HepG2 (cell line): ENCODE data around the gene TF. TPM values are rescaled to one million over a fixed set of nuclear protein-coding genes. Genes with fewer than 3 reads are reported as not detected.

ENCODE experiments used
- ATAC-seq: fragments of 200-7000 bp; cut with Tn5 transposase; 3 replicates; pipeline ENCODE4 v1.9.1; 2020; ENCODE audit warnings: mild to moderate bottlenecking, moderate library complexity
- BruUV-seq: library from RNA; stranded (reverse); fragments of 400-500 nt; replicated peaks from 2 replicates; lab custom pipeline; 2021; lab: Mats Ljungman, UMichigan
- CTCF ChIA-PET: fragments of 300-600 bp; formaldehyde crosslinking; extraction: SDS; loops from one replicate; lab custom pipeline; 2021; ENCODE audit warnings: low total read pairs, inconsistent platforms, low intra/inter-chr PET ratio; lab: Yijun Ruan, JAX
- POLR2A ChIA-PET: fragments of 350-600 bp; sonication (Branson Sonifier 250); formaldehyde crosslinking; loops from one replicate; lab custom pipeline; 2020; ENCODE audit warnings: antibody characterized with exemption, inconsistent platforms; lab: Yijun Ruan, JAX
- DNase-seq: peaks from one replicate; pipeline ENCODE4 v3.0.0-alpha.2; 2015; ENCODE audit warnings: low spot score
- FAIRE-seq: peaks from 3 replicates; lab custom pipeline; 2011; peaks lifted over from hg19 to GRCh38; lab: Jason Lieb, UNC
- H2AFZ ChIP-seq: one replicate; pipeline ENCODE4 v1.6.1; 2011; ENCODE audit warnings: low read length, inconsistent platforms
- H3K27ac ChIP-seq: fragments of 300-600 bp; 3 replicates; pipeline ENCODE4 v1.8.0; 2011; ENCODE audit warnings: mixed run types, mild to moderate bottlenecking, mixed read lengths, low read length, inconsistent platforms; ENCODE audit not compliant: insufficient read depth; ENCODE audit errors: extremely low read length
- H3K27me3 ChIP-seq, 2 experiments: fragments of 200-600 bp in 1 of 2; 2 replicates in 1 of 2; 3 replicates in 1 of 2; pipeline versions ENCODE4 v1.6.0 to v1.8.0; 2011; ENCODE audit warnings: low read length in 2 of 2, mild to moderate bottlenecking in 2 of 2, moderate library complexity in 2 of 2, inconsistent platforms in 1 of 2; ENCODE audit not compliant: insufficient read depth in 2 of 2, control insufficient read depth in 1 of 2
- H3K36me3 ChIP-seq, 2 experiments: fragments of 200-600 bp in 1 of 2; replicated peaks in 1 of 2; 2 replicates in 1 of 2; 3 replicates in 1 of 2; pipeline versions ENCODE4 v1.5.1 to v1.8.0; 2011; ENCODE audit warnings: low read length in 2 of 2, inconsistent platforms in 1 of 2; ENCODE audit not compliant: insufficient read depth in 2 of 2, control insufficient read depth in 1 of 2
- H3K4me1 ChIP-seq: 2 replicates; pipeline ENCODE4 v1.5.1; 2012; ENCODE audit warnings: low read length, inconsistent platforms; ENCODE audit not compliant: insufficient read depth
- H3K4me2 ChIP-seq: 2 replicates; pipeline ENCODE4 v1.6.0; 2011; ENCODE audit warnings: low read depth, low read length, inconsistent platforms
- H3K4me3 ChIP-seq, 3 experiments: fragments of 200-600 bp in 1 of 3; sonication (generic), shearing (Covaris generic) in 1 of 3; replicated peaks in 1 of 3; 2 replicates each; pipeline ENCODE4 v1.5.1; 2011 to 2016; ENCODE audit warnings: low read length in 3 of 3, inconsistent platforms in 2 of 3, low read depth in 2 of 3, mild to moderate bottlenecking in 2 of 3, control low read depth in 1 of 3, mixed read lengths in 1 of 3; ENCODE audit not compliant: insufficient read depth in 1 of 3
- H3K79me2 ChIP-seq: one replicate; pipeline ENCODE4 v1.6.1; 2011; ENCODE audit warnings: low read length, inconsistent platforms; ENCODE audit not compliant: insufficient read depth
- H3K9ac ChIP-seq: 2 replicates; pipeline ENCODE4 v1.6.0; 2011; ENCODE audit warnings: mild to moderate bottlenecking, low read depth, low read length, inconsistent platforms; ENCODE audit not compliant: insufficient read depth
- H3K9me3 ChIP-seq: 2 replicates; pipeline ENCODE4 v1.5.1; 2012; ENCODE audit warnings: mild to moderate bottlenecking, low read length
- H4K20me1 ChIP-seq: 2 replicates; pipeline ENCODE4 v1.6.0; 2011; ENCODE audit warnings: inconsistent platforms, mild to moderate bottlenecking, low read length, moderate library complexity; ENCODE audit not compliant: insufficient read depth
- ARNT ChIP-seq: fragments of 450-650 bp; IDR thresholded peaks from 2 replicates; pipeline ENCODE4 v1.6.1; 2017
- BCL6 ChIP-seq: IDR thresholded peaks from 2 replicates; pipeline ENCODE4 v1.6.1; 2016; ENCODE audit warnings: missing genetic modification reagents, missing compliant biosample characterization
- CREB1 ChIP-seq, 2 experiments: fragments of 450-650 bp in 1 of 2; IDR thresholded peaks; 2 replicates each; pipeline ENCODE4 v1.6.1; 2016 to 2017; ENCODE audit warnings: control low read depth in 1 of 2, mild to moderate bottlenecking in 1 of 2, missing compliant biosample characterization in 1 of 2, missing genetic modification characterization in 1 of 2
- FOSL2 ChIP-seq: sonication (generic); formaldehyde crosslinking; IDR thresholded peaks from 2 replicates; pipeline ENCODE4 v1.4.0; 2020; ENCODE audit warnings: missing genetic modification reagents
- FOXC1 ChIP-seq: sonication (generic); formaldehyde crosslinking; IDR thresholded peaks from 2 replicates; pipeline ENCODE4 v1.8.0; 2022; ENCODE audit warnings: mild to moderate bottlenecking, missing genetic modification reagents, borderline replicate concordance
- GZF1 ChIP-seq: sonication (generic); formaldehyde crosslinking; IDR thresholded peaks from 2 replicates; pipeline ENCODE4 v1.5.1; 2020; ENCODE audit warnings: mild to moderate bottlenecking, missing genetic modification reagents
- IRF2 ChIP-seq: IDR thresholded peaks from 2 replicates; pipeline ENCODE4 v1.6.1; 2018; ENCODE audit warnings: missing genetic modification reagents, missing compliant biosample characterization
- JARID2 ChIP-seq: sonication (generic); formaldehyde crosslinking; IDR thresholded peaks from 2 replicates; pipeline ENCODE4 v1.8.1; 2023; ENCODE audit warnings: missing genetic modification reagents, inconsistent platforms; ENCODE audit not compliant: insufficient replicate concordance
- MED8 ChIP-seq: sonication (generic); formaldehyde crosslinking; IDR thresholded peaks from 2 replicates; pipeline ENCODE4 v1.8.1; 2023; ENCODE audit warnings: mild to moderate bottlenecking, missing genetic modification reagents; ENCODE audit not compliant: insufficient replicate concordance
- MIER2 ChIP-seq: IDR thresholded peaks from 2 replicates; pipeline ENCODE4 v1.6.1; 2016; ENCODE audit warnings: missing biosample characterization, missing genetic modification reagents
- NBN ChIP-seq: fragments of 450-650 bp; conservative IDR thresholded peaks from 2 replicates; pipeline ENCODE4 v1.6.1; 2017
- SMAD9 ChIP-seq: sonication (generic); formaldehyde crosslinking; IDR thresholded peaks from 2 replicates; pipeline ENCODE4 v1.5.1; 2020; ENCODE audit warnings: mild to moderate bottlenecking, missing genetic modification reagents
- SOX6 ChIP-seq, 2 experiments: fragments of 450-650 bp in 1 of 2; sonication (generic) in 1 of 2; formaldehyde crosslinking in 1 of 2; IDR thresholded peaks; 2 replicates each; pipeline versions ENCODE4 v1.4.0 to v1.6.1; 2017 to 2020; ENCODE audit warnings: antibody characterized with exemption in 1 of 2, mild to moderate bottlenecking in 1 of 2, missing genetic modification reagents in 1 of 2
- ZNF124 ChIP-seq: sonication (generic); formaldehyde crosslinking; IDR thresholded peaks from 2 replicates; pipeline ENCODE4 v1.4.0; 2020; ENCODE audit warnings: missing genetic modification reagents
- ZNF136 ChIP-seq: sonication (generic); formaldehyde crosslinking; IDR thresholded peaks from 2 replicates; pipeline ENCODE4 v1.8.1; 2022; ENCODE audit warnings: low read depth, mild to moderate bottlenecking, moderate library complexity, missing genetic modification reagents
- ZNF205 ChIP-seq: IDR thresholded peaks from 2 replicates; pipeline ENCODE4 v1.6.1; 2018; ENCODE audit warnings: missing biosample characterization, missing genetic modification reagents
- ZNF34 ChIP-seq: sonication (generic); formaldehyde crosslinking; IDR thresholded peaks from 2 replicates; pipeline ENCODE4 v1.4.0; 2020; ENCODE audit warnings: mild to moderate bottlenecking, missing genetic modification reagents, borderline replicate concordance
- ZNF782 ChIP-seq: sonication (generic); formaldehyde crosslinking; IDR thresholded peaks from 2 replicates; pipeline ENCODE4 v1.4.0; 2020; ENCODE audit warnings: missing genetic modification reagents, mild to moderate bottlenecking, borderline replicate concordance
- WGBS: methylation state at CpG from one replicate; pipeline ENCODE4 v1.1.6; 2017; ENCODE audit warnings: low lambda C conversion rate; 5-methylcytosine and 5-hydroxymethylcytosine counted together
- in situ Hi-C: cut with HindIII; loops from 2 replicates; pipeline ENCODE4 v1.10.0; 2017; ENCODE audit warnings: low pct_unique_long_range_greater_than_20kb; ENCODE audit not compliant: extremely low pct_ligation_motif_present
- intact Hi-C: fragments of 100-400 bp; cut with micrococcal nuclease; formaldehyde crosslinking; loops from one replicate; pipeline ENCODE4 v1.10.0; 2022; ENCODE audit not compliant: unreplicated experiment
- polyA plus RNA-seq, 8 experiments: library from polyadenylated mRNA; depleted of rRNA in 3 of 8; stranded (reverse) in 7 of 8; unstranded in 1 of 8; fragments of >200 nt; fragmentation: Illumina TruSeq in 4 of 8; extraction: Trizol in 4 of 8; gene quantifications; 2 replicates each; pipeline versions ENCODE4 v1.2.1 to v1.2.3, GENCODE V29; 2011 to 2016; ENCODE audit warnings: low read depth in 4 of 8, missing spikeins in 1 of 8, mixed read lengths in 1 of 8; ENCODE audit not compliant: insufficient read depth in 1 of 8
- total RNA-seq, 5 experiments: library from RNA; depleted of rRNA; stranded (reverse); fragments of >200 nt; fragmentation: Illumina TruSeq; extraction: Trizol; gene quantifications; 2 replicates each; pipeline ENCODE4 v1.2.3, GENCODE V29; 2016; ENCODE audit warnings: low read depth in 1 of 5
- TF ChIP-seq, protein P1 (sequence below): sonication (generic); formaldehyde crosslinking; IDR thresholded peaks from 2 replicates; pipeline ENCODE4 v1.5.0; 2020; ENCODE audit warnings: mild to moderate bottlenecking, missing genetic modification reagents
- TF ChIP-seq, protein P2 (sequence below): sonication (generic); formaldehyde crosslinking; IDR thresholded peaks from 2 replicates; pipeline ENCODE4 v1.5.0; 2020; ENCODE audit warnings: missing genetic modification reagents, mild to moderate bottlenecking, borderline replicate concordance
- TF ChIP-seq, protein P3 (sequence below): sonication (generic); formaldehyde crosslinking; IDR thresholded peaks from 2 replicates; pipeline ENCODE4 v1.4.0; 2020; ENCODE audit warnings: missing genetic modification reagents, borderline replicate concordance

The TF gene
- total and polyA plus RNA-seq, 2 of the 13 experiments (the other 11 are each of a cell fraction or from before 2014, with no cell fraction given) = 10,074 to 11,821 TPM

DNA sequence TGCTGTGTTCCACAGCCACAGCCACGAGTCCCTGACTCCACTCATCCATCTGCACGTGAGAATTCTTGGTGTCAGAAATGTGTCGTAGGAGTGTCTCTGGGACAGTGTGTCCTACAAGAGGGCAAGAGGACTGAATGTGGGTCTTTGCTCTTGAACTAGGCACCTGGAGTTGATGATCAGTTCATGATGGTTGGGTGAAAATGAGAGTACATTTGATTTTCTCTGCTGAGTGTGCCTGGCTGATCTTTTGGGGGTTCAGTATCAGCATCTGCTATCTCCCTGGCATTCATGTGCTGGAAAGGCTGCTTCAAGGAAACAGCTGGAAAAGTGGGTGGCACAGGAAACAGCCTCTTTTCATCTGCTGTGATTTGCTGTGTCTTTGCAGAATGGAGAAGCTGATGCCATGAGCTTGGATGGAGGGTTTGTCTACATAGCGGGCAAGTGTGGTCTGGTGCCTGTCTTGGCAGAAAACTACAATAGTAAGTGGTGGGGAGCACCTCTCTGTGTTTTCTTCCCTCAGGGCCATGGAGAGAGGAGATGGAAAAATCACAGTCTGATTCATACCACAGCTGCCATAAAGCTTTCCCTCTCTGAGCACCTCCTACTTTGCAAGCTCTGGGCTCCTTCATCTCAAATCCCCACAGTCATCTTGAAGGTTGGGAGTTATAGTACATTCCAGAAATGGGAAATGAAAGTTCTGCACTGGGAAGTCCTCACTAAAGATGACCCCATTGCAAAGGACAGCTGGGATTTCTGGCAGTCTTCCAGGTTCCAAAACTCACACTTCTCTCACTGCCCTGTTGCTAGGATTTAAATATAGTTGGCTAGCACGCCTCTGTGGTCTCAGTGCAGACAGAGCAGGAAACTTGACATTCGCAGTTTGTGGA lies 17.8 kb downstream of the TF start:
- DNase-seq = no peak
- TF ChIP-seq CREB1 (IDR thresholded peaks at IDR 0.05) = no peak
- TF ChIP-seq CREB1 (CRISPR knock-in tag; IDR thresholded peaks at IDR 0.05) = 0 out of 2 replicates have a peak, but pooled peaks have one; percentile 18
- no peak for TF ChIP-seq FOSL2
- TF ChIP-seq, protein P1, sequence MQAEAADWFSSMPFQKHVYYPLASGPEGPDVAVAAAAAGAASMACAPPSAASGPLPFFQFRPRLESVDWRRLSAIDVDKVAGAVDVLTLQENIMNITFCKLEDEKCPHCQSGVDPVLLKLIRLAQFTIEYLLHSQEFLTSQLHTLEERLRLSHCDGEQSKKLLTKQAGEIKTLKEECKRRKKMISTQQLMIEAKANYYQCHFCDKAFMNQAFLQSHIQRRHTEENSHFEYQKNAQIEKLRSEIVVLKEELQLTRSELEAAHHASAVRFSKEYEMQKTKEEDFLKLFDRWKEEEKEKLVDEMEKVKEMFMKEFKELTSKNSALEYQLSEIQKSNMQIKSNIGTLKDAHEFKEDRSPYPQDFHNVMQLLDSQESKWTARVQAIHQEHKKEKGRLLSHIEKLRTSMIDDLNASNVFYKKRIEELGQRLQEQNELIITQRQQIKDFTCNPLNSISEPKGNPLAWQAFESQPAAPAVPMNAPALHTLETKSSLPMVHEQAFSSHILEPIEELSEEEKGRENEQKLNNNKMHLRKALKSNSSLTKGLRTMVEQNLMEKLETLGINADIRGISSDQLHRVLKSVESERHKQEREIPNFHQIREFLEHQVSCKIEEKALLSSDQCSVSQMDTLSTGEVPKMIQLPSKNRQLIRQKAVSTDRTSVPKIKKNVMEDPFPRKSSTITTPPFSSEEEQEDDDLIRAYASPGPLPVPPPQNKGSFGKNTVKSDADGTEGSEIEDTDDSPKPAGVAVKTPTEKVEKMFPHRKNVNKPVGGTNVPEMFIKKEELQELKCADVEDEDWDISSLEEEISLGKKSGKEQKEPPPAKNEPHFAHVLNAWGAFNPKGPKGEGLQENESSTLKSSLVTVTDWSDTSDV (CRISPR knock-in tag) = no peak
- no peak for TF ChIP-seq MED8 (CRISPR knock-in tag)
- TF ChIP-seq, protein P2, sequence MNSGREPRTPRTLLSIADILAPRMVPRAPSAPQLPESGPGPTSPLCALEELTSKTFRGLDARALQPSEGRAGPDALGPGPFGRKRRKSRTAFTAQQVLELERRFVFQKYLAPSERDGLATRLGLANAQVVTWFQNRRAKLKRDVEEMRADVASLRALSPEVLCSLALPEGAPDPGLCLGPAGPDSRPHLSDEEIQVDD (CRISPR knock-in tag) = no peak
- TF ChIP-seq NBN = no peak
- TF ChIP-seq ZNF34 (CRISPR knock-in tag) = no peak
- no peak for TF ChIP-seq JARID2 (CRISPR knock-in tag)
- TF ChIP-seq GZF1 (CRISPR knock-in tag) = no peak
- no peak for TF ChIP-seq ZNF136 (CRISPR knock-in tag)
- TF ChIP-seq ZNF782 (CRISPR knock-in tag) = no peak
- no peak for TF ChIP-seq FOXC1 (CRISPR knock-in tag)
- TF ChIP-seq ZNF124 (CRISPR knock-in tag) = no peak
- no peak for TF ChIP-seq SMAD9 (CRISPR knock-in tag)
- no peak for TF ChIP-seq IRF2 (CRISPR knock-in tag)
- TF ChIP-seq ZNF205 = no peak
- no peak for TF ChIP-seq BCL6 (CRISPR knock-in tag)
- TF ChIP-seq, protein P3, sequence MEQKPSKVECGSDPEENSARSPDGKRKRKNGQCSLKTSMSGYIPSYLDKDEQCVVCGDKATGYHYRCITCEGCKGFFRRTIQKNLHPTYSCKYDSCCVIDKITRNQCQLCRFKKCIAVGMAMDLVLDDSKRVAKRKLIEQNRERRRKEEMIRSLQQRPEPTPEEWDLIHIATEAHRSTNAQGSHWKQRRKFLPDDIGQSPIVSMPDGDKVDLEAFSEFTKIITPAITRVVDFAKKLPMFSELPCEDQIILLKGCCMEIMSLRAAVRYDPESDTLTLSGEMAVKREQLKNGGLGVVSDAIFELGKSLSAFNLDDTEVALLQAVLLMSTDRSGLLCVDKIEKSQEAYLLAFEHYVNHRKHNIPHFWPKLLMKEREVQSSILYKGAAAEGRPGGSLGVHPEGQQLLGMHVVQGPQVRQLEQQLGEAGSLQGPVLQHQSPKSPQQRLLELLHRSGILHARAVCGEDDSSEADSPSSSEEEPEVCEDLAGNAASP (CRISPR knock-in tag) = no peak
- no peak for TF ChIP-seq SOX6 (IDR thresholded peaks at IDR 0.05)
- no peak for TF ChIP-seq SOX6 (CRISPR knock-in tag; IDR thresholded peaks at IDR 0.05)
- no peak for TF ChIP-seq MIER2 (CRISPR knock-in tag)
- TF ChIP-seq ARNT = no peak

More for the DNA sequence above, 17.8 kb downstream of the TF start:
- peak; percentile 4; the same call in 2 of the 3 replicates for ATAC-seq
- in situ Hi-C loops = no loop called here
- H3K79me2 ChIP-seq = no peaks in the 10 kb centered on the region
- no TSS peak for BruUV-seq
- ChIA-PET POLR2A (interaction anchor here (0.6 to 1.4 kb wide), 3 partner anchors 10 to 92 kb away, joined by 3 to 4 read pairs (median 4); no protein-coding TSS in a partner anchor), CTCF (no interaction called here)
- H3K36me3 ChIP-seq = peaks cover 37 to 91% of the 10 kb centered on the region in 2 experiments
- H3K9me3 ChIP-seq = no peaks in the 10 kb centered on the region
- 94% methylated on average over 6 of the region's 6 CpGs for WGBS
- no peak overlapping the region for H3K4me3 ChIP-seq
- intact Hi-C loops = no loop called here
- H4K20me1 ChIP-seq = peaks cover 54% of the 10 kb centered on the region
- H2AFZ ChIP-seq = no peak overlapping the region
- no peak for FAIRE-seq
- no peaks in the 10 kb centered on the region for H3K27me3 ChIP-seq
- H3K9ac ChIP-seq = no peak overlapping the region
- peaks cover 68% of the 10 kb centered on the region for H3K4me1 ChIP-seq
- no peak overlapping the region for H3K4me2 ChIP-seq
- no peak overlapping the region for H3K27ac ChIP-seq
